Measurements from ENCODE around the gene VAV2. TPM values are rescaled to one million over a fixed set of nuclear protein-coding genes. Genes with fewer than 3 reads are reported as not detected.
"Not testable (repeated sequence)": the region's sequence is repeated elsewhere in the genome, so short reads cannot be mapped to it uniquely, and the experiment has no call there.

Gene VAV2
- total RNA-seq, 1 donor from 2014 or later = 47.0 TPM

GRCh38 chr9:133754187-133754586 is 237.9 kb downstream of the VAV2 start:
- Mint-ChIP-seq H3K9me3 (peaks cover 13% of the 10 kb centered on the region), H3K36me3 (ENCODE audit: low read depth) (peaks cover 33% of the 10 kb centered on the region), H3K4me3 (no peak overlapping the region), H3K27me3 (ENCODE audit: low read depth) (peaks cover 6% of the 10 kb centered on the region), H3K4me1 (peaks cover 25% of the 10 kb centered on the region), H3K27ac (ENCODE audit: unreplicated experiment) (no peak overlapping the region)
- no peak for DNase-seq (ENCODE audit: low read depth, low spot score)
- no peak for TF ChIP-seq CTCF (conservative IDR thresholded peaks at IDR 0.05)

- no peak for DNase-seq (ENCODE audit: low read depth, low spot score)
- H3K4me3 Mint-ChIP-seq = no peak overlapping the region
- H3K36me3 Mint-ChIP-seq (ENCODE audit: low read depth) = peaks cover 26% of the 10 kb centered on the region
- peaks cover 14% of the 10 kb centered on the region for H3K27me3 Mint-ChIP-seq (ENCODE audit: low read depth)
- TF ChIP-seq CTCF (conservative IDR thresholded peaks at IDR 0.05) = no peak
- peaks cover 17% of the 10 kb centered on the region for H3K9me3 Mint-ChIP-seq
- H3K27ac Mint-ChIP-seq (ENCODE audit: unreplicated experiment) = no peak overlapping the region
- peaks cover 18% of the 10 kb centered on the region for H3K4me1 Mint-ChIP-seq
Measured at GRCh38 chr9:133752739-133753446, 239.2 kb downstream of the VAV2 start.

- Mint-ChIP-seq H3K27me3 (ENCODE audit: low read depth) (peaks cover 23% of the 10 kb centered on the region), H3K4me1 (peaks cover 13% of the 10 kb centered on the region), H3K9me3 (peaks cover 17% of the 10 kb centered on the region), H3K27ac (ENCODE audit: unreplicated experiment) (no peak overlapping the region), H3K36me3 (ENCODE audit: low read depth) (peaks cover 23% of the 10 kb centered on the region), H3K4me3 (no peak overlapping the region)
- no peak for DNase-seq (ENCODE audit: low read depth, low spot score)
- no peak for TF ChIP-seq CTCF (conservative IDR thresholded peaks at IDR 0.05)
Measured at GRCh38 chr9:133750982-133751649, 241.0 kb downstream of the VAV2 start.

GRCh38 chr9:133747309-133747708 is 244.8 kb downstream of the VAV2 start:
- H3K9me3 Mint-ChIP-seq = peaks cover 10% of the 10 kb centered on the region
- no peak for DNase-seq (ENCODE audit: low read depth, low spot score)
- H3K36me3 Mint-ChIP-seq (ENCODE audit: low read depth) = no peaks in the 10 kb centered on the region
- no peak overlapping the region for H3K27ac Mint-ChIP-seq (ENCODE audit: unreplicated experiment)
- H3K4me3 Mint-ChIP-seq = no peak overlapping the region
- H3K4me1 Mint-ChIP-seq = peaks cover 9% of the 10 kb centered on the region
- TF ChIP-seq CTCF (conservative IDR thresholded peaks at IDR 0.05) = no peak
- peaks cover 22% of the 10 kb centered on the region for H3K27me3 Mint-ChIP-seq (ENCODE audit: low read depth)

GRCh38 chr9:133744528-133744927 is 247.6 kb downstream of the VAV2 start:
- H3K9me3 Mint-ChIP-seq; DNase-seq (ENCODE audit: low read depth, low spot score); H3K36me3 Mint-ChIP-seq (ENCODE audit: low read depth); H3K4me1 Mint-ChIP-seq; H3K4me3 Mint-ChIP-seq; H3K27ac Mint-ChIP-seq (ENCODE audit: unreplicated experiment): not testable (repeated sequence)
- H3K27me3 Mint-ChIP-seq (ENCODE audit: low read depth) = peaks cover 20% of the 10 kb centered on the region

- no peaks in the 10 kb centered on the region for H3K36me3 Mint-ChIP-seq (ENCODE audit: low read depth)
- DNase-seq (ENCODE audit: low read depth, low spot score) = peak; percentile 93
- H3K4me3 Mint-ChIP-seq = no peak overlapping the region
- peak; percentile 96 for TF ChIP-seq CTCF (conservative IDR thresholded peaks at IDR 0.05)
- peaks cover 3% of the 10 kb centered on the region for H3K9me3 Mint-ChIP-seq
- H3K27me3 Mint-ChIP-seq (ENCODE audit: low read depth) = peaks cover 12% of the 10 kb centered on the region
- no peak overlapping the region for H3K27ac Mint-ChIP-seq (ENCODE audit: unreplicated experiment)
- peaks cover 4% of the 10 kb centered on the region for H3K4me1 Mint-ChIP-seq
Measured at GRCh38 chr9:133742849-133743444, 249.2 kb downstream of the VAV2 start.
